Left ventricle myocardium inferior (tissue), 1 donor: Measurements from ENCODE around the gene LMTK2. TPM values are rescaled to one million over a fixed set of nuclear protein-coding genes. Genes with fewer than 3 reads are reported as not detected.

ENCODE experiments used
- DNase-seq: peaks from one replicate; pipeline ENCODE4 v3.0.0-alpha.2; 2020
- H3K27ac ChIP-seq: fragments of 200-600 bp; replicated peaks from 2 replicates; pipeline ENCODE4 v1.8.0; 2021
- H3K27me3 ChIP-seq: fragments of 200-600 bp; 2 replicates; pipeline ENCODE4 v1.8.0; 2021; ENCODE audit warnings: low read depth
- H3K36me3 ChIP-seq: fragments of 200-600 bp; 2 replicates; pipeline ENCODE4 v1.8.0; 2021
- H3K4me1 ChIP-seq: fragments of 200-600 bp; 2 replicates; pipeline ENCODE4 v1.8.0; 2021
- H3K4me3 ChIP-seq: fragments of 200-600 bp; 2 replicates; pipeline ENCODE4 v1.8.0; 2021; ENCODE audit warnings: mild to moderate bottlenecking, moderate library complexity
- H3K9me3 ChIP-seq: fragments of 200-600 bp; replicated peaks from 2 replicates; pipeline ENCODE4 v1.8.0; 2021
- CTCF ChIP-seq: fragments of 200-600 bp; IDR thresholded peaks from 2 replicates; pipeline ENCODE4 v1.8.0; 2021; ENCODE audit warnings: antibody characterized with exemption, mild to moderate bottlenecking, borderline replicate concordance
- intact Hi-C: fragments of 100-400 bp; cut with micrococcal nuclease; formaldehyde crosslinking; loops from one replicate; pipeline ENCODE4 v1.11.0; 2022
- total RNA-seq: library from RNA; stranded (reverse); fragmentation: NEBNext Ultra II Directional; extraction: Animal tissue kit (Norgen Biotek cat#: 25700); gene quantifications from one replicate; pipeline ENCODE4 v1.2.1, GENCODE V29; 2021
- donor health status: DM: no; HTN: yes; CAD: no; lungs with severe emphysema.

LMTK2 gene
- total RNA-seq, 1 donor from 2014 or later: 26.9 TPM

- intact Hi-C loops: no loop called here
- Histone ChIP-seq H3K36me3 (peaks cover 25% of the 10 kb centered on the region), H3K9me3 (no peaks in the 10 kb centered on the region), H3K27me3 (peaks cover 14% of the 10 kb centered on the region), H3K4me1 (peaks cover 8% of the 10 kb centered on the region), H3K27ac (no peak within 1 kb of the TSS), H3K4me3 (peak within 1 kb of the TSS; percentile 50)
- no peak for TF ChIP-seq CTCF
- DNase-seq: no peak
Measured at GRCh38 chr7:98211221-98211675, 104.6 kb downstream of the LMTK2 start, which contains the start of gene BHLHA15. Gene BHLHA15 (plus strand): TSS chr7:98211439. CDS start chr7:98212310, 871 bp downstream.

- H3K4me3 ChIP-seq: peak overlapping the region; percentile 50
- no peak for DNase-seq
- H3K36me3 ChIP-seq: peaks cover 22% of the 10 kb centered on the region
- no peak for TF ChIP-seq CTCF
- H3K9me3 ChIP-seq: no peaks in the 10 kb centered on the region
- peaks cover 8% of the 10 kb centered on the region for H3K4me1 ChIP-seq
- no peak overlapping the region for H3K27ac ChIP-seq
- peaks cover 14% of the 10 kb centered on the region for H3K27me3 ChIP-seq
- intact Hi-C loops: no loop called here
Measured at GRCh38 chr7:98211676-98212531, 105.2 kb downstream of the LMTK2 start.

- intact Hi-C loops: no loop called here
- no peak for DNase-seq
- no peak overlapping the region for H3K27ac ChIP-seq
Measured at GRCh38 chr7:98212532-98213041, 105.9 kb downstream of the LMTK2 start.

GRCh38 chr7:98213296-98213887, 106.7 kb downstream of the LMTK2 start:
- no peak for DNase-seq
- H3K9me3 ChIP-seq: no peaks in the 10 kb centered on the region
- intact Hi-C loops: no loop called here
- no peak for TF ChIP-seq CTCF
- no peak overlapping the region for H3K27ac ChIP-seq
- H3K4me3 ChIP-seq: no peak overlapping the region
- H3K27me3 ChIP-seq: peaks cover 14% of the 10 kb centered on the region
- H3K36me3 ChIP-seq: peaks cover 23% of the 10 kb centered on the region
- H3K4me1 ChIP-seq: peaks cover 8% of the 10 kb centered on the region

More at GRCh38 chr7:98212532-98213041, 105.9 kb downstream of the LMTK2 start:
- Histone ChIP-seq H3K9me3 (no peaks in the 10 kb centered on the region), H3K4me1 (peaks cover 8% of the 10 kb centered on the region), H3K36me3 (peaks cover 21% of the 10 kb centered on the region), H3K27me3 (peaks cover 14% of the 10 kb centered on the region), H3K4me3 (no peak overlapping the region)
- no peak for TF ChIP-seq CTCF

- peak; percentile 12 for DNase-seq
- peaks cover 8% of the 10 kb centered on the region for H3K4me1 ChIP-seq
- peaks cover 22% of the 10 kb centered on the region for H3K36me3 ChIP-seq
- intact Hi-C loops: no loop called here
- no peak overlapping the region for H3K4me3 ChIP-seq
- no peaks in the 10 kb centered on the region for H3K9me3 ChIP-seq
- TF ChIP-seq CTCF: no peak
- H3K27ac ChIP-seq: no peak overlapping the region
- peaks cover 14% of the 10 kb centered on the region for H3K27me3 ChIP-seq
Measured at GRCh38 chr7:98213888-98214810, 107.5 kb downstream of the LMTK2 start.
